Measurements from ENCODE around the gene SVOP. TPM values are rescaled to one million over a fixed set of nuclear protein-coding genes. Genes with fewer than 3 reads are reported as not detected.

SVOP gene
- total and polyA plus RNA-seq, 2 experiments from 2014 or later = 0.10 TPM; not detected in 1

DNA sequence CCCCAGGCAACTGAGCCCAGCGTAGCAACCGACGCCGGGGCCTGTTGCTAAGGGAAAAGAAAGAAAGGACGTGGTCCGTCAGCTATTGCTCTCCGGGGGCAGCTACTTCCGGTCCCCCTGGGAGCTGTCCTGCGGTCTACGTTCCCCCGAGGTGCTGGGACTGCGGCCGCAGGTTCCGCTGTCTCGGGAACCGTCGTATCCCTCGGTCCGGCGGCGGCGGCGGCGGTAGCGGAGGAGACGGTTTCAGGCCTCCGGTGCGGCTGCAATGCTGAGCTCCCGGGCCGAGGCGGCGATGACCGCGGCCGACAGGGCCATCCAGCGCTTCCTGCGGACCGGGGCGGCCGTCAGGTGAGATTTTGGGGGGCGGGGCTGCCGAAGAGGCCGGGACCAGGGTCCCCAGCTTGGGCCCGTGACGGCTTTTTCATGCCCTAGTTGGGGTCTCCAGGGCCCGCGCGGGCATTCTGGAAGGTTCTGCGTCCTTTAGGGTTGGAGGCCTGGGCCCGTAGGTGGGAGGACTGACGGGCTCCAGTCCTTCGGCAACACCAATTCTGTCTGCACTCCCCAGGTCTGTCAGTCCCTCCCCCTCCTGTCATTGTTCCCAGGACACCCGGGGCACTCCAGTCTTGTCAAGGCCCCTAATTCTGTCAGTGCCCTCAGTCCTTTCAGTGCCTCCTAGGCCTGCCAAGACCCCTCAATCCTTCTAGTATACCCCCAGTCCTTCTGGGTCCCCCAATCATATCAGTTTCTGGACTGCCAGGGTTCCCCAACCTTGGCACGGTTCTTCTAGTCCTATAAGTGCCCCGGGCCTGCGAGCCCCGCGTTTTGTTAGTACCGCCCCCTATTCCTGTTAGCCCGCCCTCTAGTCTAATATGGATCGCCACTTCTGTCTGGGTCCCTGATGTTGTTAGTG is 31.8 kb upstream of the SVOP start, which contains the start of gene USP30 (continued):
- TF ChIP-seq, protein P1, sequence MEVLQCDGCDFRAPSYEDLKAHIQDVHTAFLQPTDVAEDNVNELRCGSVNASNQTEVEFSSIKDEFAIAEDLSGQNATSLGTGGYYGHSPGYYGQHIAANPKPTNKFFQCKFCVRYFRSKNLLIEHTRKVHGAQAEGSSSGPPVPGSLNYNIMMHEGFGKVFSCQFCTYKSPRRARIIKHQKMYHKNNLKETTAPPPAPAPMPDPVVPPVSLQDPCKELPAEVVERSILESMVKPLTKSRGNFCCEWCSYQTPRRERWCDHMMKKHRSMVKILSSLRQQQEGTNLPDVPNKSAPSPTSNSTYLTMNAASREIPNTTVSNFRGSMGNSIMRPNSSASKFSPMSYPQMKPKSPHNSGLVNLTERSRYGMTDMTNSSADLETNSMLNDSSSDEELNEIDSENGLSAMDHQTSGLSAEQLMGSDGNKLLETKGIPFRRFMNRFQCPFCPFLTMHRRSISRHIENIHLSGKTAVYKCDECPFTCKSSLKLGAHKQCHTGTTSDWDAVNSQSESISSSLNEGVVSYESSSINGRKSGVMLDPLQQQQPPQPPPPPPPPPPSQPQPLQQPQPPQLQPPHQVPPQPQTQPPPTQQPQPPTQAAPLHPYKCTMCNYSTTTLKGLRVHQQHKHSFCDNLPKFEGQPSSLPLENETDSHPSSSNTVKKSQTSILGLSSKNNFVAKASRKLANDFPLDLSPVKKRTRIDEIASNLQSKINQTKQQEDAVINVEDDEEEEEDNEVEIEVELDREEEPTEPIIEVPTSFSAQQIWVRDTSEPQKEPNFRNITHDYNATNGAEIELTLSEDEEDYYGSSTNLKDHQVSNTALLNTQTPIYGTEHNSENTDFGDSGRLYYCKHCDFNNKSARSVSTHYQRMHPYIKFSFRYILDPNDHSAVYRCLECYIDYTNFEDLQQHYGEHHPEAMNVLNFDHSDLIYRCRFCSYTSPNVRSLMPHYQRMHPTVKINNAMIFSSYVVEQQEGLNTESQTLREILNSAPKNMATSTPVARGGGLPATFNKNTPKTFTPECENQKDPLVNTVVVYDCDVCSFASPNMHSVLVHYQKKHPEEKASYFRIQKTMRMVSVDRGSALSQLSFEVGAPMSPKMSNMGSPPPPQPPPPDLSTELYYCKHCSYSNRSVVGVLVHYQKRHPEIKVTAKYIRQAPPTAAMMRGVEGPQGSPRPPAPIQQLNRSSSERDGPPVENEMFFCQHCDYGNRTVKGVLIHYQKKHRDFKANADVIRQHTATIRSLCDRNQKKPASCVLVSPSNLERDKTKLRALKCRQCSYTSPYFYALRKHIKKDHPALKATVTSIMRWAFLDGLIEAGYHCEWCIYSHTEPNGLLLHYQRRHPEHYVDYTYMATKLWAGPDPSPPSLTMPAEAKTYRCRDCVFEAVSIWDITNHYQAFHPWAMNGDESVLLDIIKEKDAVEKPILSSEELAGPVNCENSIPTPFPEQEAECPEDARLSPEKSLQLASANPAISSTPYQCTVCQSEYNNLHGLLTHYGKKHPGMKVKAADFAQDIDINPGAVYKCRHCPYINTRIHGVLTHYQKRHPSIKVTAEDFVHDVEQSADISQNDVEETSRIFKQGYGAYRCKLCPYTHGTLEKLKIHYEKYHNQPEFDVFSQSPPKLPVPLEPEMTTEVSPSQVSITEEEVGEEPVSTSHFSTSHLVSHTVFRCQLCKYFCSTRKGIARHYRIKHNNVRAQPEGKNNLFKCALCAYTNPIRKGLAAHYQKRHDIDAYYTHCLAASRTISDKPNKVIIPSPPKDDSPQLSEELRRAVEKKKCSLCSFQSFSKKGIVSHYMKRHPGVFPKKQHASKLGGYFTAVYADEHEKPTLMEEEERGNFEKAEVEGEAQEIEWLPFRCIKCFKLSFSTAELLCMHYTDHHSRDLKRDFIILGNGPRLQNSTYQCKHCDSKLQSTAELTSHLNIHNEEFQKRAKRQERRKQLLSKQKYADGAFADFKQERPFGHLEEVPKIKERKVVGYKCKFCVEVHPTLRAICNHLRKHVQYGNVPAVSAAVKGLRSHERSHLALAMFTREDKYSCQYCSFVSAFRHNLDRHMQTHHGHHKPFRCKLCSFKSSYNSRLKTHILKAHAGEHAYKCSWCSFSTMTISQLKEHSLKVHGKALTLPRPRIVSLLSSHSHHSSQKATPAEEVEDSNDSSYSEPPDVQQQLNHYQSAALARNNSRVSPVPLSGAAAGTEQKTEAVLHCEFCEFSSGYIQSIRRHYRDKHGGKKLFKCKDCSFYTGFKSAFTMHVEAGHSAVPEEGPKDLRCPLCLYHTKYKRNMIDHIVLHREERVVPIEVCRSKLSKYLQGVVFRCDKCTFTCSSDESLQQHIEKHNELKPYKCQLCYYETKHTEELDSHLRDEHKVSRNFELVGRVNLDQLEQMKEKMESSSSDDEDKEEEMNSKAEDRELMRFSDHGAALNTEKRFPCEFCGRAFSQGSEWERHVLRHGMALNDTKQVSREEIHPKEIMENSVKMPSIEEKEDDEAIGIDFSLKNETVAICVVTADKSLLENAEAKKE (CRISPR knock-in tag; IDR thresholded peaks at IDR 0.05) = no peak
- TF ChIP-seq NANOG (IDR thresholded peaks at IDR 0.05; ENCODE audit: borderline replicate concordance) = peak; percentile 34; the same call in 1 of the 2 replicates
- no peak for TF ChIP-seq ZNF331 (CRISPR knock-in tag; IDR thresholded peaks at IDR 0.05; ENCODE audit: low read depth)
- TF ChIP-seq POLR2AphosphoS5 (IDR thresholded peaks at IDR 0.05; ENCODE audit: low read depth) = peak; percentile 52; the same call in 1 of the 2 replicates

DNA sequence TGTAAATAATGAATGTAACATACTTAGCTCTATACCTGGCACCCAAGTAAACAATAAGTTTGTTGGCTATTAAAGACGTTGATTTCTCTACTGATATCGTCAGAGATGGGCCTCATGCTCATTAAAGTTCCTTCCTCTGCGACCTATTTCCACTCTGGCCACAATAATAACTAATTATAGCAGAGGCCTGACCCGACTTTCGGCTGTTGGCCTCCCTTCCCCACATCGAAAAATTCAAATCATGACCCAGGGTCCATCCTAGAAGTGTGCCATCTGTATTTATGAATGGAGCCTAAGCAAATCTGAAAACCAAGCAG is 31.2 kb upstream of the SVOP start:
- Histone ChIP-seq H3F3A (replicated peaks; ENCODE audit: low read depth) (no peaks in the 10 kb centered on the region), H4K20me1 (replicated peaks; ENCODE audit: insufficient read depth) (no peaks in the 10 kb centered on the region; the same call in 1 of the 2 replicates), H3K27ac (ENCODE audit: low read depth) (no peak overlapping the region), H3K9me2 (ENCODE audit: insufficient read depth) (no peaks in the 10 kb centered on the region), H2AFZ (peak overlapping the region; percentile 85), H3K4me2 (peak overlapping the region; percentile 93), H3K4me3 (peak overlapping the region; percentile 97), H3K36me3 (ENCODE audit: insufficient read depth) (no peaks in the 10 kb centered on the region), H3K79me2 (replicated peaks; ENCODE audit: insufficient read depth) (no peaks in the 10 kb centered on the region), H3K4me1 (ENCODE audit: insufficient read depth) (peaks cover 9% of the 10 kb centered on the region; the same call in 1 of the 2 replicates), H3K27me3 (ENCODE audit: insufficient read depth) (no peaks in the 10 kb centered on the region)
- no peaks in the 10 kb centered on the region; the same call in 2 of the 3 replicates for H3K9me3 Mint-ChIP-seq
- peaks cover 2% of the 10 kb centered on the region for H3K27me3 Mint-ChIP-seq (ENCODE audit: insufficient read depth, low read depth, poor library complexity)
- H3K4me3 Mint-ChIP-seq = peak overlapping the region; percentile 95
- DNase-seq (ENCODE audit: low spot score) (no peak), ATAC-seq (no peak)
- no peaks in the 10 kb centered on the region for H3K36me3 Mint-ChIP-seq (ENCODE audit: low read depth)
- no peak overlapping the region for H3K27ac Mint-ChIP-seq
- H3K4me1 Mint-ChIP-seq = peaks cover 12% of the 10 kb centered on the region
- TF ChIP-seq JUNB (IDR thresholded peaks at IDR 0.05; ENCODE audit: unreplicated experiment) (no peak), ZNF114 (CRISPR knock-in tag; IDR thresholded peaks at IDR 0.05) (no peak), EZH2phosphoT487 (IDR thresholded peaks at IDR 0.05; ENCODE audit: unreplicated experiment) (no peak), EZH2 (IDR thresholded peaks at IDR 0.05; ENCODE audit: low read depth, unreplicated experiment) (no peak)
- TF ChIP-seq, protein P2, sequence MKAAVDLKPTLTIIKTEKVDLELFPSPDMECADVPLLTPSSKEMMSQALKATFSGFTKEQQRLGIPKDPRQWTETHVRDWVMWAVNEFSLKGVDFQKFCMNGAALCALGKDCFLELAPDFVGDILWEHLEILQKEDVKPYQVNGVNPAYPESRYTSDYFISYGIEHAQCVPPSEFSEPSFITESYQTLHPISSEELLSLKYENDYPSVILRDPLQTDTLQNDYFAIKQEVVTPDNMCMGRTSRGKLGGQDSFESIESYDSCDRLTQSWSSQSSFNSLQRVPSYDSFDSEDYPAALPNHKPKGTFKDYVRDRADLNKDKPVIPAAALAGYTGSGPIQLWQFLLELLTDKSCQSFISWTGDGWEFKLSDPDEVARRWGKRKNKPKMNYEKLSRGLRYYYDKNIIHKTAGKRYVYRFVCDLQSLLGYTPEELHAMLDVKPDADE (IDR thresholded peaks at IDR 0.05) = no peak
- TF ChIP-seq, protein P3, sequence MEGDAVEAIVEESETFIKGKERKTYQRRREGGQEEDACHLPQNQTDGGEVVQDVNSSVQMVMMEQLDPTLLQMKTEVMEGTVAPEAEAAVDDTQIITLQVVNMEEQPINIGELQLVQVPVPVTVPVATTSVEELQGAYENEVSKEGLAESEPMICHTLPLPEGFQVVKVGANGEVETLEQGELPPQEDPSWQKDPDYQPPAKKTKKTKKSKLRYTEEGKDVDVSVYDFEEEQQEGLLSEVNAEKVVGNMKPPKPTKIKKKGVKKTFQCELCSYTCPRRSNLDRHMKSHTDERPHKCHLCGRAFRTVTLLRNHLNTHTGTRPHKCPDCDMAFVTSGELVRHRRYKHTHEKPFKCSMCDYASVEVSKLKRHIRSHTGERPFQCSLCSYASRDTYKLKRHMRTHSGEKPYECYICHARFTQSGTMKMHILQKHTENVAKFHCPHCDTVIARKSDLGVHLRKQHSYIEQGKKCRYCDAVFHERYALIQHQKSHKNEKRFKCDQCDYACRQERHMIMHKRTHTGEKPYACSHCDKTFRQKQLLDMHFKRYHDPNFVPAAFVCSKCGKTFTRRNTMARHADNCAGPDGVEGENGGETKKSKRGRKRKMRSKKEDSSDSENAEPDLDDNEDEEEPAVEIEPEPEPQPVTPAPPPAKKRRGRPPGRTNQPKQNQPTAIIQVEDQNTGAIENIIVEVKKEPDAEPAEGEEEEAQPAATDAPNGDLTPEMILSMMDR (conservative IDR thresholded peaks at IDR 0.05; ENCODE audit: low read depth in 2 of 2) = no peak

All from GM23338 (cell line).